Osteocyte (in vitro differentiated cells): ENCODE measurements around the gene EVA1C. TPM values are rescaled to one million over a fixed set of nuclear protein-coding genes. Genes with fewer than 3 reads are reported as not detected.

ENCODE experiments used
- DNase-seq: peaks from one replicate; pipeline ENCODE4 v3.0.0; 2021; ENCODE audit warnings: mixed read lengths; ENCODE audit not compliant: unreplicated experiment; ENCODE audit errors: extremely low spot score
- H3K27ac Mint-ChIP-seq: one replicate; pipeline ENCODE4 v1.8.0; 2021; ENCODE audit warnings: mild to moderate bottlenecking, mixed read lengths; ENCODE audit not compliant: unreplicated experiment
- H3K27me3 Mint-ChIP-seq: one replicate; pipeline ENCODE4 v1.8.0; 2021; ENCODE audit warnings: mixed read lengths; ENCODE audit not compliant: unreplicated experiment
- H3K36me3 Mint-ChIP-seq: one replicate; pipeline ENCODE4 v1.8.0; 2021; ENCODE audit warnings: mixed read lengths; ENCODE audit not compliant: unreplicated experiment
- H3K4me1 Mint-ChIP-seq: one replicate; pipeline ENCODE4 v1.8.0; 2021; ENCODE audit warnings: mixed read lengths; ENCODE audit not compliant: unreplicated experiment
- H3K4me3 Mint-ChIP-seq: one replicate; pipeline ENCODE4 v1.8.0; 2021; ENCODE audit warnings: mild to moderate bottlenecking, moderate library complexity, mixed read lengths; ENCODE audit not compliant: unreplicated experiment
- H3K9me3 Mint-ChIP-seq: one replicate; pipeline ENCODE4 v1.8.0; 2021; ENCODE audit warnings: mixed read lengths; ENCODE audit not compliant: unreplicated experiment
- total RNA-seq: library from RNA; stranded (reverse); gene quantifications from 2 replicates; pipeline ENCODE4 v1.2.1, GENCODE V29; 2021
- TF ChIP-seq, protein P1 (sequence below): fragments of 200-600 bp; sonication (generic); IDR thresholded peaks from 2 replicates; pipeline ENCODE4 v1.5.0; 2021; ENCODE audit warnings: antibody characterized with exemption, mild to moderate bottlenecking, moderate library complexity

The EVA1C gene
- total RNA-seq, 1 donor from 2014 or later, result 3.0 TPM

GRCh38 chr21:32562426-32562825, 149.9 kb downstream of the EVA1C start:
- Mint-ChIP-seq H3K4me3 (no peak overlapping the region), H3K36me3 (no peaks in the 10 kb centered on the region), H3K27ac (no peak overlapping the region), H3K27me3 (peaks cover 20% of the 10 kb centered on the region), H3K9me3 (peaks cover 17% of the 10 kb centered on the region), H3K4me1 (no peaks in the 10 kb centered on the region)
- no peak for DNase-seq
- TF ChIP-seq, protein P1, sequence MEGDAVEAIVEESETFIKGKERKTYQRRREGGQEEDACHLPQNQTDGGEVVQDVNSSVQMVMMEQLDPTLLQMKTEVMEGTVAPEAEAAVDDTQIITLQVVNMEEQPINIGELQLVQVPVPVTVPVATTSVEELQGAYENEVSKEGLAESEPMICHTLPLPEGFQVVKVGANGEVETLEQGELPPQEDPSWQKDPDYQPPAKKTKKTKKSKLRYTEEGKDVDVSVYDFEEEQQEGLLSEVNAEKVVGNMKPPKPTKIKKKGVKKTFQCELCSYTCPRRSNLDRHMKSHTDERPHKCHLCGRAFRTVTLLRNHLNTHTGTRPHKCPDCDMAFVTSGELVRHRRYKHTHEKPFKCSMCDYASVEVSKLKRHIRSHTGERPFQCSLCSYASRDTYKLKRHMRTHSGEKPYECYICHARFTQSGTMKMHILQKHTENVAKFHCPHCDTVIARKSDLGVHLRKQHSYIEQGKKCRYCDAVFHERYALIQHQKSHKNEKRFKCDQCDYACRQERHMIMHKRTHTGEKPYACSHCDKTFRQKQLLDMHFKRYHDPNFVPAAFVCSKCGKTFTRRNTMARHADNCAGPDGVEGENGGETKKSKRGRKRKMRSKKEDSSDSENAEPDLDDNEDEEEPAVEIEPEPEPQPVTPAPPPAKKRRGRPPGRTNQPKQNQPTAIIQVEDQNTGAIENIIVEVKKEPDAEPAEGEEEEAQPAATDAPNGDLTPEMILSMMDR, result peak; percentile 57

DNA sequence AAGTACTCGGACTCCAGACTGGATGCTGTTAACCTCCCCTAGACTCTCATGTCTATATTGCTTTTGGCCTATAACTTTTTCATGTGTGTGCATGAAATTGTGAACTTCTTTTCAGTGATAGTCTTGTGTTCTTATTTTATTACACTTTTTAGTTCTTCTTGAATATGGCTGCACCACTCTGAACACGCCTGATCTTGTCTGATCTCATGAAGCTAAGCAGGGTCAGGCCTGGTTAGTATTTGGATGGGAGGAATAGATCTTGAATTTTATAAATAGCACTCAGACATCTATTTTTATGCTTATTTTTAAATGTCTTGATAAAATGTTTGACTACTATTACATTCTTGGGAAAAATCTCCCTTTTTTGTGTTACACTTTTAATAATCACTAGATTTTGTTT, 150.4 kb downstream of the EVA1C start:
- H3K4me3 Mint-ChIP-seq, result no peak overlapping the region

More for the DNA sequence above, 150.4 kb downstream of the EVA1C start:
- no peaks in the 10 kb centered on the region for H3K36me3 Mint-ChIP-seq
- TF ChIP-seq, protein P1, result no peak
- peaks cover 17% of the 10 kb centered on the region for H3K9me3 Mint-ChIP-seq
- H3K27ac Mint-ChIP-seq, result no peak overlapping the region
- H3K27me3 Mint-ChIP-seq, result peaks cover 17% of the 10 kb centered on the region
- DNase-seq, result no peak
- H3K4me1 Mint-ChIP-seq, result no peaks in the 10 kb centered on the region

Other genes starting within 250 kb of the EVA1C start
- gene MIS18A, start 133.7 kb upstream of the EVA1C start, total RNA-seq, result 6.9 and 7.2 TPM in 2 replicates
- not detected in 2 replicates for gene MRAP, start 113.9 kb upstream of the EVA1C start, total RNA-seq
- 15.4 and 17.3 TPM in 2 replicates for gene URB1, start 19.7 kb upstream of the EVA1C start, total RNA-seq
- 0.21 and 1.3 TPM in 2 replicates for gene TCP10L, start 172.8 kb downstream of the EVA1C start, total RNA-seq
- gene CFAP298, start 199.7 kb downstream of the EVA1C start, total RNA-seq, result 31.9 and 35.6 TPM in 2 replicates